Measurements from ENCODE around the gene MISP. TPM values are rescaled to one million over a fixed set of nuclear protein-coding genes. Genes with fewer than 3 reads are reported as not detected.
"Not testable (repeated sequence)": the region's sequence is repeated elsewhere in the genome, so short reads cannot be mapped to it uniquely, and the experiment has no call there.

MISP gene
- total RNA-seq: under 0.01 TPM in 1 of 2 replicates, not detected in the other

DNA sequence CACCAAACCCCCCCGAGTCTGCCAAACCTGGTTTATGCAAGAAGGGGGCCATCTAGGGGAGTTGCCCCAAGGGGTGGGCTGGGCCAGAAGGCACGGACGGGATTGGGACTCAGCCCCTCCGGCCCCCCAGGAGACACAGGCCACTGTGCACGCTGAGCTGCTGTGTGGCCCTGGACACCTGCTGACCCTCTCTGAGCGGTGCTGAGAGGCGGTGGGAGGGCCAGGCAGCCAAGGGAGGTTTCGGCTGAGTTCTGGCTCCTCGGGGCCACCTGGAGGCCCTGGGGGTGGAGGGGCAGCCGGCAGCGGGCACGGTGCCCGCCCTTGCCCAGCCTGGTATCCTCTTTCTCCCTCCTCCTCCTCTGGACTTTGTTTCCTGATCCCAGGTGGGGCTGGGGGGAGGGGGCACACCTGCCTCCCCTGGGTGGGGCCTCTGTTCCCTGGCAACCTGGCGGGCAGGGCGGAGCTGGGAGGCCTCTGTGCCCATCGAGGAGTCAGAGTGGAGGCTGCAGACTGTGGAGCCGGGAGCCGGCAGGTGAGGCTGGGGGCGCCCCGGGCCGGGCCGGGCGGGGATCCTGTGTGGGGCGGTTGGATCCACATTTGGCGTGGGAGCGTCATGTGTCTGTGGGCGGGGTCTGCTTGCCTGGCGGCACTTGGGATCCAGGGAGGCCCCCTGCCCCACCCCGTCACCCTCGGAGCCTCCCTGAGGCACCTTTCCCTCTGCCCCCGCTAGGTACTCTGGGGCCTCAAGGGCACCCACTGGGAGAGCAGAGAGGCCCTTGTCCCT, at the start of gene MISP:
TSS of gene MISP (plus strand) at position 473 of the 784 bp plus-strand sequence. CDS start 5,835 bp downstream, outside the sequence.
- no peak for DNase-seq (ENCODE audit: low read depth in 2 of 2)

DNA sequence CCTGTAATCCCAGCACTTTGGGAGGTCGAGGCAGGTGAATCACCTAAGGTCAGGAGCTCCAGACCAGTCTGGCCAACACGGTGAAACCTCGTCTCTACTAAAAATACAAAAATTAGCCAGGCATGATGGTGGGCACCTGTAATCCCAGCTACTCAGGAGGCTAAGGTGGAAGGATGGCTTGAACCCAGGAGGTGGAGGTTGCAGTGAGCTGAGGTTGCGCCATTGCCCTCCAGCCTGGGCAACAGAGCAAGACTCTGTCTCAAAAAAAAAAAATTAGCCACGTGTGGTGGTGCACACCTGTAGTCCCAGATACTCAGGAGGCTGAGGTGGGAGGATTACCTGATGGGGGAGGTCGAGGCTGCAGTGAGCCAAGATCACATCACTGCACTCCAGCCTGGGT, 48.1 kb upstream of the MISP start:
- DNase-seq (ENCODE audit: low read depth in 2 of 2): not testable (repeated sequence)

DNA sequence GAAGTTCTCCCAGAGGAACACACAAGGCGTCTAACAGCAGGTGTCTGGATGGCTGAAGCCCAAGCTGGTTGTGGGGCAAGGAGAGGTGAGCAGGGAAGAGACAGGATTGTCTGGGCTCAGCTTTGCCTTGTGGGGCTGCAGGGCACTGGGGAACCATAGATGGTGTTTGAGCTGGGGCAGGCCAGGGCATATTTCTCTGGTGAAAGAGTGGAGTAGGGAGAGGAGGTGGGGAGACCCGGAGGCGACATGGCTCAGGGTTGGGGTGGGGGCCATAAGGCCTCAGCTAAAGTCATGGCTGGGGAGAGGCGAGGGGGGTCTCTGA, 47.6 kb upstream of the MISP start:
- no peak for DNase-seq (ENCODE audit: low read depth in 2 of 2)

DNA sequence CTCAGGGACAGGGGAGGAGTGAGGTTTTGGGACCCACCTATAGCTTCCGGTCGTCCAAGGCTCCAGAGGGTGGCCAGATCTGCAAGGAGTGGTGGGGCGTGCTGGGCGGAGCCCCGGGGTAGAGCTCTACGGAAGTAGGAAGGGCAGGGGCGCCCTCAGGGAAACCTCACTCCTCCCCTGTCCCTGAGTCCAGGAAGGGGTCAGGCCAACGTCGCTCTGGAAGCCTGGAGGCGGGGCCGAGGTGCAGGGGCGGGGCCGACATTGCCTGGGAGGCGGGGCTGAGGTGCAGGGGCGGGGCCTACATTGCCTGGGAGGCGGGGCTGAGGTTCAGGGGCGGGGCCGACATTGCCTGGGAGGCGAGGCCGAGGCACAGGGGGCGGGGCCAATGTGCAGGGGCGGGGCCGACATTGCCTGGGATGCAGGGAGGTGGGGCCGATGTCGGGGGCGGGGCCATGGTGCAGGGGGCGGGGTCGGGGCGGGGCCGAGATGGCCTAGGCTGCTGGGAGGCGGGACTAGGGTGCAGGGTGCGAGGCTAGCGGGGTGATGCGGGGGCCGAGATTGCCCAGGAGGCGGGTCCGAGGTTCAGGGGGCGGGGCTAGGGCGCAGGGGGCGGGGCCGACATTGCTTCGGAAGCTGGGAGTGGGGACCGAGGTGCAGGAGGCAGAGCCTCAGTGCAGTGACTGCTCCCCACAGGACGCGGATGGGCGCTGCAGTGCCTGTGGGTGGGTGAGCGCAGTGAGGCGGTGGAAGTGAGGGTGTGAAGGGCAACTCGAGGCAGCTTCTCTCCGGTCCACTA, 47.1 kb upstream of the MISP start:
- DNase-seq (ENCODE audit: low read depth in 2 of 2): peak; percentile 70 to 84

- DNase-seq (ENCODE audit: low read depth in 2 of 2): no peak
These were observed 46.5 kb upstream of the MISP start for GRCh38 chr19:704447-704741.

DNA sequence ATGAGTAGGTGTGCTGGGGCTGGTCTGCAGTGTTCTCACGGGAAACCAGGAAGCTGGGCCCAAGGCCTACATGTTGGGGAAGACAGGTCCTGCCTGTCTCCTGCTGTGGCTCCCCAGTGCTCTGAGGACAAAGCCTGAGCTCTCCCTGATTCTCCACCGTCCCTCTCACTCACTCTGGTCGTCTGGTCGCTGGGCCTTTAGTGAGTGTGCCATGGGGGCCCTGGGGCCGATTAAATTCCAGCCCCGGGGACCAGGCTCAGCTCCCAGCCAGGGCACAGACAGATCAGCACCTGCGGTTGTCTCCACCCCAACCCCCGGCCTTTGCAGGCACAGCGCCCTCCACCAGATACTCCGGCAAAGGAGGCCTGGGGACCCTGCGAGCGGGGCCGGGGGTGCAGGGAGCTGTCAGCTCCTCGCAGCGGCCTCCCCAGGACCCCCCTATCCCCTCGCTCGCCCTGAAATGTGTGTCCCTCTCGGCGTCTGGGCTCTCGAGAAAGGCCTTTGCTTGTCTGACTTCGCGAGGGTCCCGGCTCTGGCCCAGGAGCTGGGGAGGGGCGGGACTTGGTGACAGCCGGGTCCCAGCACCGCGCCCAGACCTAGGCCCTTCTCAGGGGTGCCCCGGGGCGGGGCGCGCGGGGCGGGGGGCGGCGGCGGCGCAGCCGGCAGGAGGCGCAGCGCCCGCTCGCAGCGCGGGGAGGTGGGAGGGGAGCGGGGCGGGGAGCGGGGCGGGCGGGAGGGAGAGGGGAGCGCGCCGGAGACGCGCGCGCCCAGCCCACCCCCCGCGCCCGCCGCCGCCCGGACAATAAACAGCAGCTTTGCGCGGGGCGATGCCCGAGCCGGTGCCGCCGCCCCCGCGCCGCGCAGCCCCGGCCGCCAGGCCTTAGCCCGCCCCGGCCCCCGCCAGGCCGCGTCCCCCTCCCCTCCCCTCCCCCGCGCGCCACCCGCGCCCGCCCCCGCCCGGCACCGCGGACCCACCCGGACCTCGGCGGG, 42.5 kb upstream of the MISP start, which contains the start of gene PALM:
TSS of gene PALM (plus strand) at position 782 of the 990 bp plus-strand sequence. CDS start 212 bp downstream, outside the sequence.
- peak in 1 of 2 donors; percentile 59 for DNase-seq (ENCODE audit: low read depth in 2 of 2)

DNA sequence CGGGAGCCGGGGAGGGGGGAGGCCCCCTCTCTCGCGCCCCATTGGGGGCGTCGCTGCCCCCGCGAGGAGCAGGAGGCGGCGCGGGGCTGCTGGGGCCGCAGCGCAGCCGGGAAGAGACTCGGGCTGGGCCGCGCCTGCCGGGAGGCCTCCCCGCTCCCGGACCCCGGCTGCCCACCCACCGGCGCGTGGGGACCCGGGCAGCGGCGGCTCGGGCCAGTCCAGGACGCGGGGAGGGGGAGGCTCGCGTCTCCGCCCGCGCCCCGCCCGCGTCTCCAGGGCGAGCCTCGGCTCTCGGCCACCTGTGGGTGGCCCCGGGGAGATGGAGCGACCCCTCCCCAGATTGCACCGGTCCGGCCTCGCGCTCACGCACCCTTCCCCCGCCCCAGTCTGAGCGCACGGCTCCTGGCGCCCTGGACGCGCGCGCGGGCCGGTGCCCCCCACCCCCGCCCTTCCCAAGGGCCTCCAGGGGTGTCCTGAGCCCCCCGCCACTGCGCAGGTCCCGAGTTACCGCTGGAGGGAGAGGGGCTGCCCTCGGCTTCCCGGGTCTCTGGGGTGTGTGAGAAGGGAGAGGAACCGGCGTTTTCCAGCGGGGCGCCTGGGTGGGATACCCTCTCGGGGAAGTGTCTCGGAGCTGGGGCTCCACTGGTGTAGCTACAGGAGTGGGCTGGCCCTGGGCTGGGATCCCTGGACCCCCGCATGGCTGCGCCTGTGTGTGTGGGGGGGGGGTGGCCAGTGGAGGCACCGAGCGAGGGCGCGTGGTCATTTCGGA, 41.5 kb upstream of the MISP start:
- no peak for DNase-seq (ENCODE audit: low read depth in 2 of 2)

GRCh38 chr19:709965-710571, 40.8 kb upstream of the MISP start:
- DNase-seq (ENCODE audit: low read depth in 2 of 2): peak in 1 of 2 donors; percentile 24

GRCh38 chr19:710767-711166, 40.1 kb upstream of the MISP start:
- DNase-seq (ENCODE audit: low read depth in 2 of 2): no peak

- DNase-seq (ENCODE audit: low read depth in 2 of 2): no peak
These were observed 39.7 kb upstream of the MISP start for GRCh38 chr19:711254-711653.

DNA sequence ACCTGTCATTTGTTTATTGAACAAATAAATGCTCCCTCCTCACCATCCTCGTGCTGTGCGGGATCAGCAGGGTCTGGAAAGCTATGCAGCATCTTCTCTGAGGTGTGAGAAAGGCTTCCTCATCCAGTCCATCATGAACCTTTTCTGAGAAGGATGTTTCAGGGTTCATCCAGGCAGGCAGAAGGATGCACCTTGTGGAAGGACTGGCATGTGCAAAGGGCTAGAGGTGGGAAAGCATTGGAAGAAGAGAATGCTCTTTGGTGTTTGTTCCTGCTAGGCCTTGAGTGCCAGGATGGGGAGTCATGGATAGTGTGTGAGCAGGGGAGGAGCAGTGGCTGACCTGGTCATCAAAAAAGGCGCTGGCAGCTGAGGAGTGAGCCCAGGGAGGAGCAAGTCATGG, 35.6 kb upstream of the MISP start:
- no peak for DNase-seq (ENCODE audit: low read depth in 2 of 2)

DNA sequence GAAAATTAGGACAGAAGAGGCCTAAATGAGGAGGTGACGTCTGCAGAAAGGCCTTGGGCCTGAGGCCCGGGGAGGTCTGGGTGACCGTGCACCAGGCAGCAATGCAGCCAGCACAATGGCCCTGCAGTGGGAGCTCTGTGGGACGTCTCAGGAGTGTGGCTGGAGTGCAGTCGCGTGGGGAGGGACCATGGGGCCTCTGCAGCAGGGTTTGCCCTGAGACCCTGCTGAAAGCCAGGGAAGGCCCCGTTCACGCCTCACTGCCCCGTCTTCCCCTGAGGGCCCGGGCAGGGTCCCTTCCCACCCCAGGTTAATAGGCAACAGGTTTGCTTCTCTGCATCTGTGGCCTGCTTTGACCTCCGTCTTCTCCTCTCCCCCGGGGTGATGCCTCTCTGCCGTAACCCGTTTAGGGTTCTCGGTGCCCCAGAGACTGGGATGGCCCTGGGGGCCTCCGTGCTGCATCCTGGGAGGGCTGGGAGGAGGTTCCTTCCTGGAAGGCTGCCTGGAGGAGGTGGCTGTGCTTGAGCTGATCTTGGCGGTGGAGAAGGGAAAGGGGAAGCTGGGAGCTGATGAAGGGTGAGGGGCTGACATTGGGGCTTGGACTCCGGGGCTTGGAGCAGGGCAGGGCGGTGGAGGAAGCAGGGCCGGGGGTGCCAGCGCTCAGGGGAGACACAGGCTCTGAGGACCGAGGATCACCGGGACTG, 32.5 kb upstream of the MISP start:
- DNase-seq (ENCODE audit: low read depth in 2 of 2): no peak

GRCh38 chr19:718991-719512, 31.9 kb upstream of the MISP start:
- no peak for DNase-seq (ENCODE audit: low read depth in 2 of 2)

- DNase-seq (ENCODE audit: low read depth in 2 of 2): no peak
These were observed 31.1 kb upstream of the MISP start for GRCh38 chr19:719636-720344.

DNA sequence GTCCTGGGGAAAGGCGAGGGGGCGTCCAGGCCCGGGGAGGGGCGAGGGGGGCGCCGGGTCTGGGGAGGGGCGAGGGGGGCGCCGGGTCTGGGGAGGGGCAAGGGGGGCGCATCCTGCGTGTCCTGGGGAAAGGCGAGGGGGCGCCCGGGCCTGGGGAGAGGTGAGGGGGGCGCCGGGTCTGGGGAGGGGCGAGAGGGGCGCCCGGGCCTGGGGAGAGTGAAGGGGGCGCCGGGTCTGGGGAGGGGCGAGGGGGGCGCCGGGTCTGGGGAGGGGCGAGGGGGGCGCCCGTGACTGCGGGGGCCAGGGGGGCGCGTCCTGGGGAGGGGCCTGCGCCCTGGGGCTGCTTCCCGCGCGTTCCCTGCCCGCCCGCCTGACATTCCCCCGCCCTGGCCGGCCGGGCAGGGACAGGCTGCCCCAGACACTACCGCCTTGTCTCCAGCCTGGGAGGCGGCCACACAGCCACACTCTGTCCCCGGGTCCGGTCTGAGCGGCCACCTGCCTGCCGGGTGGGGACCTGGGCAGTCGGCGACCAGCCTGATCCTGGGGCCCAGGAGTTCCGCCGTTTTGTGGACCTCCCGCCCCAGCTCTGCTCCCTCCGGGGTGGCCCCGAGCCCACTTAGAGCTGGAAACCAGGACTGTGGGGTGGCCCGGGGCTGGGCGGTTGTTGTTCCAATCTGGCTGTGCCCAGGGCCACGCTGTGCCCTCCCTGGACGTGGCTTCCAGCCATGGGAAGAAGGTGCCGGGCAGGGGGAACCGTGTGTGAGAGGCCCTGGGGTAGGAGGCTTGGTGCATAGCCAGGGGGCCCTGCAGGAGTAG, 30.4 kb upstream of the MISP start:
- DNase-seq (ENCODE audit: low read depth in 2 of 2): no peak

DNA sequence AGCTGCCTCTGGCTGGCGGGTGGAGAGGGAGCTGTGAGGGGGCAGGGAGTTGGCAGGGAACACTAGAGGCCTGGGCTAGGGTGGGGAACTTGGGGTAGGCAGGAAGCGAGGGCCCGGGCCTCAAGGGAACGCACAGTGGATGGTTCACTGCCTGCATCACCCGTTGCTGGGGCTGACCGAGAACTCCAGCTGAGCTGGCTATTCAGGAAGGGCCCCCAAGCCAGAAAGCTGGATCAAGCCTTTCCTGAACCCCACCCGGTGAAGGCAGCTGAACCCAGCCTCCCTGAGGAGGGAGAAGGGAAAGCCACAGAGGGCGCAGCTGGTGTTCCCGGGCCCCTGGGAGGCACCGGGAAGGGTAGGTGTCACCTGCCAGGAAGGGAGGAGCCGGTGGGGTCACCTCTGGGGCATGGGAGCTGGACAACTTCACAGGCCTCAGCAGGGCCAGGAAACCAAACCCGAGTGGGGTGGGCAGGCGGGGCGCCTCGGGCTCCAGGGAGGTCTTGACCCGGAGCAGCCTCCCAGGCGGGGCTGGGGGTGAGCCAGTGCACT, 28.3 kb upstream of the MISP start:
- peak; percentile 28 to 66 for DNase-seq (ENCODE audit: low read depth in 2 of 2)

DNA sequence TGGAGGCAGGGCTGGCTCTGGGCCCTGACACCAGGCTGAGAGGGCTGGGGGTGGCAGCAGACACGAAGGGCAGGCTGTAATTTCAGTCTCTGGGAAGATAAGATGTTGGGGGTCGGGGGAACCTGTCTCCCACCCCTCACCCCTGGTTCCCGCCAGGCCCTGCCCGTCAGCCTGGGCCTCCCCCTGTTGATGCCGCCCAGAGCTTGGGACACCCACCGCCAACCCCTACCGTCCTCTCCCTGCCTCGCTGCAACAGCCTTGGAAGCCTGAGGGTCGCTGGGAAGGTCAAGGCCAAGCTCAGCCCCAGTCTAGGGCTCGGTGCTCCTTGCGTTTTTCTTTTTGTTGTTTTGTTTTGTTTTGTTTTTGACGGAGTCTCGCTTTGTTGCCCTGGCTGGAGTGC, 27.7 kb upstream of the MISP start:
- no peak for DNase-seq (ENCODE audit: low read depth in 2 of 2)

DNA sequence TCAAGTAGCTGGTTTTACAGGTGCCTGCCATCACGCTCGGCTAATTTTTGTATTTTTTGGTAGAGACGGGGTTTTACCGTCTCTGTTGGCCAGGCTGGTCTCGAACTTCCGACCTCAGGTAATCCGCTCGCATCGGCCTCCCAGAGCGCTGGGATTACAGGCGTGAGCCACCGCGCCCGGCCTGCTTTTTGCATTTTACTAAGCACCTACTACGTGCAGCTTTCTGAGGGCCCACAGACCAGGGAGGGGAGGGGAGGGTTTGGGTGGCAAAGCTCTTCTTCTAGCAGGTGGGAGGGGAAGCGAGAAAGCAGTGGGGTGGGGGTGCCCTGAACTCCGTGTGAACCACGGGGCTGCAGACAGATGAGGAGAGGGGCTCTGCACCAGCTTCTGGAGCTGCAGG, 27.2 kb upstream of the MISP start:
- DNase-seq (ENCODE audit: low read depth in 2 of 2): no peak
